RKO (cell line): ENCODE data around the gene KRT33A.
"Not testable (repeated sequence)": the region's sequence is repeated elsewhere in the genome, so short reads cannot be mapped to it uniquely, and the experiment has no call there.

ENCODE experiments used
- DNase-seq: peaks from one replicate; pipeline ENCODE4 v3.0.0-alpha.2; 2016; ENCODE audit warnings: low spot score

Gene KRT33A

GRCh38 chr17:41350381-41350878 lies at the start of gene KRT33A:
Gene KRT33A, minus strand, starts transcription at chr17:41350828. Its CDS starts 61 bp downstream, at chr17:41350767.
- not testable (repeated sequence) for DNase-seq

- DNase-seq: no peak
These were observed 46.5 kb upstream of the KRT33A start, which contains the start of gene KRT31 for GRCh38 chr17:41396996-41397660. Gene KRT31, minus strand, starts transcription at chr17:41397608. Its CDS starts 69 bp downstream, at chr17:41397539.

- no peak for DNase-seq
These were observed 45.7 kb upstream of the KRT33A start for GRCh38 chr17:41396340-41396739.

GRCh38 chr17:41395611-41396010 lies 45.0 kb upstream of the KRT33A start:
- DNase-seq: no peak

- not testable (repeated sequence) for DNase-seq
These were observed 44.4 kb upstream of the KRT33A start for GRCh38 chr17:41395044-41395443.

GRCh38 chr17:41394254-41394996 lies 43.8 kb upstream of the KRT33A start:
- DNase-seq: no peak

- no peak for DNase-seq
These were observed 43.2 kb upstream of the KRT33A start for GRCh38 chr17:41393826-41394225.

GRCh38 chr17:41393294-41393693 lies 42.7 kb upstream of the KRT33A start:
- DNase-seq: no peak

GRCh38 chr17:41392278-41392677 lies 41.6 kb upstream of the KRT33A start:
- no peak for DNase-seq

- no peak for DNase-seq
These were observed 40.9 kb upstream of the KRT33A start for GRCh38 chr17:41391535-41391934.

GRCh38 chr17:41390411-41390938 lies 39.8 kb upstream of the KRT33A start:
- no peak for DNase-seq

- DNase-seq: no peak
These were observed 37.0 kb upstream of the KRT33A start for GRCh38 chr17:41387670-41388069.

- no peak for DNase-seq
These were observed 35.6 kb upstream of the KRT33A start for GRCh38 chr17:41386227-41386626.

GRCh38 chr17:41383690-41384089 lies 33.1 kb upstream of the KRT33A start:
- no peak for DNase-seq

GRCh38 chr17:41382394-41382793 lies 31.8 kb upstream of the KRT33A start:
- no peak for DNase-seq

- not testable (repeated sequence) for DNase-seq
These were observed 31.3 kb upstream of the KRT33A start, which contains the start of gene KRT34 for GRCh38 chr17:41381943-41382342. Gene KRT34, minus strand, starts transcription at chr17:41382306. Its CDS starts 60 bp downstream, at chr17:41382246.

GRCh38 chr17:41380091-41380490 lies 29.5 kb upstream of the KRT33A start:
- DNase-seq: peak; percentile 58

- DNase-seq: no peak
These were observed 26.9 kb upstream of the KRT33A start for GRCh38 chr17:41377546-41377945.

- no peak for DNase-seq
These were observed 19.1 kb upstream of the KRT33A start, which contains the start of gene KRT33B for GRCh38 chr17:41369713-41370112. Gene KRT33B, minus strand, starts transcription at chr17:41369813. Its CDS starts 63 bp downstream, at chr17:41369750.

- no peak for DNase-seq
These were observed 18.4 kb upstream of the KRT33A start for GRCh38 chr17:41369023-41369422.

- no peak for DNase-seq
These were observed 16.9 kb upstream of the KRT33A start for GRCh38 chr17:41367426-41368075.

GRCh38 chr17:41366070-41366469 lies 15.4 kb upstream of the KRT33A start:
- no peak for DNase-seq
